Jurkat, Clone E6-1 (cell line): ENCODE data around the gene SORBS2.

Experiments
- DNase-seq: peaks from one replicate; pipeline ENCODE4 v3.0.0-alpha.2; 2011; ENCODE audit warnings: low read depth, low spot score
- H3K4me3 ChIP-seq: 2 replicates; pipeline ENCODE4 v1.5.1; 2011; ENCODE audit warnings: mild to moderate bottlenecking, low read length, control low read depth, moderate library complexity

The SORBS2 gene

DNA sequence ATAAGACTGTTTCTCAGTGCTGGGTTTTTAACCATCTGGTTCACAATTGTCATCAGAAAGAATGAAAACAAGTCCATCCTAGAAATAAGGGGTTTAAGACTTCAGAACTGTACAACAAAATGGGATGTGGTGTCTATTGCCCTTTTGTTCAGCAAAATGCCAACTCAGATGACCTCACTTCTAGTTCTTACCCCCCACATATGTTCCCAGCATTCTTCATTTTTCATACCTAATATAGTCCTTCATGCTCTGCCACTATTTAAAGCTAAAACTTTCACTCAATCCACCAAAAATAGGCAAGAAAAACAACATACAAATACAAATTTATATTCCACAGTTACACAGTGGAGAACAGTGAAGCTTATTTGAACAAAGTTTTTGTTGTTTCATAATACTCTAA is 111.4 kb downstream of the SORBS2 start:
- H3K4me3 ChIP-seq = no peak overlapping the region
- DNase-seq = no peak

DNA sequence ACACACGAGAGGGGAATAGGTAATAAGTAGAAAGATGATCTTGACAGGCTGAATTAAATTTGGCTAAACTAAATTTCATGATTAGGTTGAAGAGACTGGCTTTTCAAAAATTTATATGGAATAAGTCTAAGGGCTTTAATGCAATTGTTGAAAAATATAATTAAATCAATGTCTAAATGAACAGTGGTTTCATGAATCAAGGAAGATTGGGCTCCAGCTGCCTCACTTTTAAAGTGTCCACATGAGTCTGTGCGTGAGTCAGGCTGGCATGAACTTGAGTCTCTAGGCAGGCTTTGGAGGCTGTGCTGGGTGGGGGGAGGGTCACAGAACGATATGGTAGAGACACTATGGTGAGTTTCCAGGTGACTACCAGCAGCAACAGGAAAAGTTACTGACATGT is 111.9 kb downstream of the SORBS2 start:
- H3K4me3 ChIP-seq = no peak overlapping the region
- DNase-seq = no peak

DNA sequence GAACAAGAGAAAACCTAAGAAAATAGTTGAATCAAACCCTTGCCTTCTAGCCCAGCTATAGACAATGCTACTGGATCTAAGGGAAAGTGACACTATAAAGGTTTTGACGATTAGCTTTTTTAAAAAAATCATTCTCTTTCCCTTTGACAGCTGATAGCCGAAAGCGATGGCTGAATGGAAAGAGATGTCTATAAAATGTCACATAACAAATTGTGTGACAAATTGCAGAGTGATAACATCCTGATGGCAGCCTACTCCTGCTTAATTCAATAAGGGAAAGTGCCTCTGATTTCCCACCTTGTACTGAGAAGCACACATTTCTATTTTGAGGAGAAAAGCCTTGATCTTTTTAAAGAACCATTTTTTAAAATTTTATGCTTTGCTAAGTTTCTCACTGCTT is 114.5 kb downstream of the SORBS2 start:
- DNase-seq = no peak
- no peak overlapping the region for H3K4me3 ChIP-seq

DNA sequence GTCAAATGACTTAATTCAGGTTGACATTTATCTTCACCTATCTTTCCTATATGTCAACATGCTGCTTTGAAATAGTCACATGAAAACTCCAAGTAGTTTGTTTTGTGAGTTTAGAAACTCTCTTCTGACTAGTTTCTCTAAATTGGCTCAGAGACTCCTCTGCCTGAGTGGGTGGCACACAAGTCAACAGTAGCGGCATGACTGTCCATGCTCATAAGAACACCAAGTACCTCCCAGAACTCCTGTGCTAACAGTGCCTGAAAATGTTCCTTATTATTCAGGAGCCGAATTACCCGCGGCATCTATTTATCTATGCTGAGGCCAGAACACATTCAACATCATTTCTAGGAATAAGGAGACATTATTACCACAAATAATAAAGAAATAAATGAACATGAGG is 116.3 kb downstream of the SORBS2 start:
- H3K4me3 ChIP-seq = no peak overlapping the region
- no peak for DNase-seq

DNA sequence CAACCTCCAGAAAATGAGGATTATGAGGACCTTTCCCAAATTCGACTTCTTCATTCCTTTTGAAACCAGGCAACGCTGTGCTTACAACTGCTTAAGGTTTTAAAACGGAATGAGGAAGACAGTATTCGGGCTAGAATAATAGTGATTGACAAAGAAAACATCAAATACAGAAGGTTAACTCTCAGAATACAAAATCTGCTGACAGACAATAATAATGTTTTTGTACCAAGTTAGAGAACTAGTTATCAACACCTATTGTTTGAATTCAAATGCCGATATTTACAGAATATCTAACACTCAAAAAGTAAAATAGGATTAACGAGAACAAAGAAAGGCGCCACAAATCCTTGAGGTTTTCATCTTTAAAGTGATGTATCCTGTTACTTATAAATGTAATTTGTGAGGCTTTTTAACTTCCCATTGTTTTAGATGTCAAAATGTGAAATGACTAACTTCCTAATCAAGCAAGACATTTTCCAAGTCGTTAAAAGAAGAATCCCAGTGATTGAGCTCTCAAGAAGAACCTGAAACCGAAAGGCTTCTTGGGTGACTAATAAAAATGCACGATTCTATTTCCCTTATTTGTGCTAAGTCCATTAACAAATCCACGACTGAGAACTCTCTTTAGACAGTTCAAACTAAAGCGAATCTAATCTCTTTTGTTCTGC is 118.3 kb downstream of the SORBS2 start:
- H3K4me3 ChIP-seq = no peak overlapping the region
- no peak for DNase-seq

DNA sequence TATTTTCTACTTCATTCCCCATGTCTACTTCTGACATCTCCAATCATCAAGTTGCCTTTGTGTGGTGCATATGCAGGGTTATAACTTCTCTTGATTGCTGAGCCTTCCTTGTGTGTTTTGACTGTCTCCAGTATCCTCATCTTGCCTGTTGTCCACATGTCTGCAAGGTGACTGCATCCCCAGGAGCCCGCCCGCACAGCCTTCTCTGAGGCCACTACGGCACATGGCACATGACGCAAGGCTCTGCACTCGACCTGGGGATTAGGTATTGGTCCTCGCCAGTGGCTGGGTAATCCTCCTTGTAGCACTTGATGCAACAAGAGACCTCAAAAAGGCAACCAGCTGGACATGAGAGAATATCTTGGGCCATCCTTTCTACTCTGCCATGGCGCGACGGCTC is 122.6 kb downstream of the SORBS2 start:
- no peak overlapping the region for H3K4me3 ChIP-seq
- DNase-seq = no peak

DNA sequence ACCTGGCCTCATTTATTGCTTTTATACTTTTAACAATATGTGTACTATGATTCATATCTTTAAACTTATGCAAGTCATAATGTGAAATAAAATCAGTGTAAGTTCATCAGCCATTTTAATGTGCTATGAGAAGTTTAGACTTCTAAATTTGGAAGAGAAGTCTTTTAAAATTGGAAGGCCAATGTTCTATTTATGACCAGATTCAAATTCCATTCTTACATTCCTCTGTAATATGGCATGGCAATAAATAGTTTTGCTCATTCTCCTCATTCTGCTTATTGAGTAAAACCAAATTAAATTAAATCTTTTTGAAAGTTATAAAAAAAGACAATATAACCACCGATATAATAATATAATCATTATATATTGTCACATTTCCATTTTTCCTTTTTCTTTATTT is 126.2 kb downstream of the SORBS2 start:
- no peak for DNase-seq
- no peak overlapping the region for H3K4me3 ChIP-seq

DNA sequence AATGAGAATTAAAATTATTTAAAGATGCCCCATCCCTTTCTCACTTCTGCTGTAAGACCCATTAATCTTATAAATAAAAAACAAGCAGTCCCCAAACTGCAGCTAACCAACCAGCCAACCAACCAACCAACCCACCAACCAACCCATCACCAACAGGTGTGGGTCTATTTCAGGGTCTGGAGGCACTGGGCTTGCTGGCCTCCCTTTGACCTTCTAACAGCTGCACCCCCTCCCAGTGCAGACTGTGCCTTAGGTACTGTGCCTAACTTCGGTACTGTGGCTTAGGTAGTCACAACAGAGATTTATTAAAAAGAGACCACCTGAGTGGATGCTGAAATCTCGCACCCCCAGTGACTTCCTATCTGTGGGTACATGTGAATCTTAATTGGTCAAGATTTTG is 128.1 kb downstream of the SORBS2 start:
- DNase-seq = no peak
- H3K4me3 ChIP-seq = no peak overlapping the region

DNA sequence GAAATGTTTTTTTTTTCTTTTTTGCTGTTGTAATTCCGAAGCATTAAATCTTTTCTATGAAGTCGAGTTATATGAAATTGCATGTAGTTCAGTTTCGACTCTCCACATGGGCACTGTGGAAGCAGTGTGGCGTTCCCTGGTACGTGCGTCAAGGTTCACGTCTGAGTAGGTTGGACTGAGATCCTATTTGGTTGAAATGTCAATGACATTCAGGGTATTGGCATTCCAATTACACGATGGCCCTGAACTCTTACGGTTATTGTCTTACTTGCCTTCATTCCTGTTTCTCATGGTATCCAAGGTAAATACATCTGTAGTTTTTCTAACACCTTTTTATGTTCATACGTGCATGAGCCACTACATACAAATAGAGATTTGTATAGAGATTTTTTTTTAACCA is 128.8 kb downstream of the SORBS2 start:
- no peak overlapping the region for H3K4me3 ChIP-seq
- no peak for DNase-seq

DNA sequence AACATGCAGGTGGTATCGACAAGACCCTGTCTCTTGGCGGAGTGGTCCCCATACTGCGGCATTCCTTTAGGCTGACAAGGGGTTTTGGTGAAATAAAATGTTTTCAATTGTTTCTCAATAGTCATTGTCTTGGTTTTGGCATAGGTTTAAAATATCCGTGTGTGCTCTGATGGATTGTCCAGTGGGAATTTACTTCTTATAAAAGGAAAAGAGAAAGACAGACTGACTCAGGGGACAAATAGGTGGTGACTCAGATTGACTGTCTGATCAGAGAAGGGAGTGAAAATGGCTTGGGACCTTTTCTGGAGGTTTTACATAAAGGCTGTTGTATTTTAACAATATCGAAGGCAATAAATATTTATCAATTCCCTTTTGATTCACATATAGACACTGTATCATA is 129.8 kb downstream of the SORBS2 start:
- no peak overlapping the region for H3K4me3 ChIP-seq
- DNase-seq = no peak

DNA sequence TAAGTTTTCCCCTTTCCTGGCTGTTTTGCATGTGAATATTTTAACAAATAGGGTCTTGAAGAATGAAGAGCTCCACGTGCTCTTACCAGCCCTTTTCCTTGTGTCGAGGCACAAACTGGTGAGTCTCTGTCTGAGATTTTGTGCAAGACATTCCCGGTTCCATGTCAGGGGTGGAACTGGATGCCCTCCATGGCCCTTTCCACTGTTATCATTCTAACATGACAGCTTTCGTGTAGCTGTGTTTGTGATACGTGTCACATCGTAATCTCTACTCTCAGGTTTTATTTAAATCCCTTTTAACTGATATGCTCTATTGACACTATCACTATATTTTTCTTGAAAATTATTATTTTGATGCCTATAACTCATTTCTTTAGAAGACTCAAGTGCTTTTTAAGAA is 130.4 kb downstream of the SORBS2 start:
- no peak for DNase-seq
- no peak overlapping the region for H3K4me3 ChIP-seq

DNA sequence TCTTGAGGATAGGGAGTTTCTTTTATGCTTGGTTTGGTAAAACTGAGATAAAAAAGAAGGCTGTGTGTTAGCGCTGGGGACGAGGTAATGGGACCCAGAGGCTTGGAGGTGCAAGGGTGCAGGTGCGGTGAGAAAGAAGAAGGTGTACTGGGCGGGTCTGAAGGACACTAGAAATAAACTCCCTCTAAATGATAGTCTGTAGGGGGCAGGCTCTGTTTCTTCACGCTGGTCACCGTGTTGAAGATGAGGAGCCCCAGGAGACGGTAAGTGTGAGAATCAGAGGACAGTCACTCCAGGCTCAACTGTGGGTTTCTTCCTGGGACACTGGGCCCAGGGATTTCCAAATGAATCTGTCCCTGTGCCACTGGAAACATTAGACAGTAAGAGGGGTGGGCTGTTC is 131.4 kb downstream of the SORBS2 start:
- no peak for DNase-seq
- H3K4me3 ChIP-seq = no peak overlapping the region

DNA sequence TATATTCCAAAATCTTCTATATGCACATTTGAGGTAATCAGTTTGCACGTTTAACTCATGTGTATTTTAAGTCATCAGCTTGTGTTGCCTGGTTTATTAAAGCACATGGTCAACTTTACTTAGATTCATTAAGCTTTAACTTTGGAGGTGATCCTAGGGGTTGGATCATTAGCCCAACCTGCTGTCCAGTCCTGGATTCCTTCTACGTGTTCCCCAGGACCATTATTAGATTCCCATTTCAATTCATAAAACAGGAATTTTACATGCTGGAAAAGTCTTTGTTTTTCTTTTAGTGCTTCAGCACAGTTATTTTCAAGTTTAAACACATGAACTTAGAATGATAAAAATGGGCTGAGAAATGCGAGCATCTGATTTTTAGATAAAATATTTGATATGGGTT is 132.5 kb downstream of the SORBS2 start:
- no peak overlapping the region for H3K4me3 ChIP-seq
- no peak for DNase-seq

DNA sequence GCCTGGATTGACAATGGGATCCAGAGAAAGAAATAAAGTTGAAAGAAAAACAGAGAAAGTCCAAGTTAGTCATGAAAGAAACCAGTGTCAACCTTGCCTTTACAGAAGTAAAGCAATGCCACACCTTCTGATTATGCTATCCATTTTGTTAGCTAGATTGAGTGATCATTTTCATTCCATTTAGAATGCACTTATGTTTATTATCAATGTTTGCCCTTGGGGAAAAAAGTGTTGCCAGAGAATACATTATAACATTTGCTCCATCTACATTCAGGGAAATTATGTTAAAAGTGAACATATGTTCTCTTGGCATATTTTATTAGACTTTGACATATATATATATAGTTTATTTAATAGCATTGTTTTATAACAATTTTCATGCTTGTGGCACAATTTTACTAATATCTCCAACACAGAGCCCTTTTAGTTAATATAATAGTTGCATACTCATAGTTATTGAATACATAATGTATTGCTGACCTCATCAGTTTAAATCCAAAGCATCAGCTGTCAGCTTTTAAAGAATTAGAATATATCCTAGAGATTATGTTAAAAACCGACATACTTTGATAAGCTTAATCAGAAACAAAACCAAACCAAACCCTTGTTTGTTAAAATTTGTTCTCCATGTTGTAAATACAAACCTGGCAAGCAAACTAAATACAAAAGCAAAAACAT is 134.2 kb downstream of the SORBS2 start:
- no peak for DNase-seq
- H3K4me3 ChIP-seq = no peak overlapping the region

DNA sequence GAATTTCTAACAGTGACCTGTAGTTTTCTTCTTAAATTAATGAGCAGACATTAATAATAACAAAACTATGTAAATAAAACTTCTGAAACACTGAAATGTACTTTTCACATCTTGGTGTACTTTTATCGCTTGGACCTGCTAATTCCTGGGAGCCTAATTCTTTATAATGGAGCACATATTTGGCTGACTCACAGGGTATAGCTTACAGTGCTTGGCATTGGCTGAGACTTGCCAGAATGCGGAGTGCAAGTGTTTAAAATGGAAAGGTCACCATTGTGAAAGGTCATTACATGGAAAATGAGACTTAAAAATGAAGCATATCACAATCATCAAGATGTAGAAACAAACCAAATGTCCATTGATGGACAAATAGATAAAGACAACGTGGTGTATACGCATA is 139.4 kb downstream of the SORBS2 start:
- DNase-seq = no peak
- no peak overlapping the region for H3K4me3 ChIP-seq

DNA sequence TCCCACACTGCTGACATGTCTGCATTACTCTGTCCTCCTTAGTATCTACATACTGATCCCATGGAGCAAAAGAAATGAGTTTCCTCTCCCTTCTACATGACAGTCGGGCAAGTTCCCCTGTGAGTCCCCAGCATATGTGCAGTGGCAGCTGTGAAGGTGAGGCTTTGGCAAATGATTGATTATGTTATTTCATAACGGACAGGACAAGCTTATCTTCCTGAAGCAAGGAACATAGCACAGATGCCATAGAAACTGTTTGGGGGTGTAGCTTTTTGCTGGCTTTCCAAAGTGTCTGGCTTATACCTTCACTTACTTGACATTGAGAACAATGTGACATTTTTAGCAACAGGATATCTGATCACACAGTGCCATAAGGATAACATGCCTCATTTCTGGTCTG is 139.8 kb downstream of the SORBS2 start:
- no peak overlapping the region for H3K4me3 ChIP-seq
- no peak for DNase-seq

DNA sequence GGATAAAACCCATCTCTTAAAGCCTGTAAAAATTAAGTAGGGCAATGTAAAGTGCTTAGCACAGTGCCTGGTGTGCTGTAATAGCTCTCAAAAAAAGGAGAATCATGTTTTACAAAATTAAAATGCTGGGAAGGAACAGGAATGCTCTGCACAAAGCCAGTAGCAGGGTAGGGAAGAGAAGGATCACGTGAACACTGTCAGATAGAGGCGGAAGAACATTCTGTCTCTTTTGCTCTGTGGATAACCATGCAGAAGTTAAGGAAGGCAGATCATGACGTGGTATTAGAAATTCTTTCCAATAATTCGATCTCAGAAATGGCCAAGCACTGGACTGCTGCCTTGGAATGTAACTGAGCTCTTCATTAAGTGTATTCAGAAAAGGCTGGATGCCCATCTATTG is 140.5 kb downstream of the SORBS2 start:
- no peak overlapping the region for H3K4me3 ChIP-seq
- DNase-seq = no peak

DNA sequence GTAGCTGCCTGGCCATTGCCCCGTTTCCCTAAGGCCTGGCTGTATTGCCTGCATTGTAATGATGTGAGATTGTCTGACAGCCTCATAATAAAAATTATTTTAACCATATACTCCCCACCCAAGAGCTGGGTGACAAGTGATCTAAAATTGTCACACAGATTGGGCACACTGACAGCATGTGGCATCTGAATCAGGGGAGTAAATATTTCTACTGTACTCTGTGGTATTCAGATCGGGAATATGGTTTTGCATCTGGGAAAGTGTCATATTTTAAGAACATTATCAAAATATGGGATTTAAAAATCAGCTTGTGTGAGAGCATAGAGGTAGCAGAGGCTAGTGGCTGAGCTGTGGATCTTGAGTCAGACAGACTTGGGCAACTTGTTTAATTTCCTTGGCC is 140.9 kb downstream of the SORBS2 start:
- DNase-seq = no peak
- H3K4me3 ChIP-seq = no peak overlapping the region

DNA sequence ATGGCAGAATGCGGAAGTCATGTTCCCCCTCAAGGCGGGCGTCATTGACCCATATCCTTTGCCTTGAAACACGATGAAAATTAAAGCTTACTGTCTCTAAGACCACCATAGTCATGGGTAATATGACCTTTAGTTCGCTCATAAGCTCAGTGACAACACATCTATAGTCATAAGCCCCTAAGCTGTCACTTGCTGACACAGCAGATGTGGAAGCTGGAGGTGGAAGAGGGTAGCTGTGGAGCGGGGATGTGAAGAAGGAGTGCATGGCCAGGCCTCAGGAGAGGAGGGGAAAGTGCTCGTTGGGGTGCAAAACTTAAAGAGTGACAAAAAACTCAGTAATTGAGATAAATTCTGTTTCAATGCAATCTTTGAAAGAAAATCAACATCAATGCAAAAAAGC is 142.7 kb downstream of the SORBS2 start:
- no peak overlapping the region for H3K4me3 ChIP-seq
- DNase-seq = no peak

DNA sequence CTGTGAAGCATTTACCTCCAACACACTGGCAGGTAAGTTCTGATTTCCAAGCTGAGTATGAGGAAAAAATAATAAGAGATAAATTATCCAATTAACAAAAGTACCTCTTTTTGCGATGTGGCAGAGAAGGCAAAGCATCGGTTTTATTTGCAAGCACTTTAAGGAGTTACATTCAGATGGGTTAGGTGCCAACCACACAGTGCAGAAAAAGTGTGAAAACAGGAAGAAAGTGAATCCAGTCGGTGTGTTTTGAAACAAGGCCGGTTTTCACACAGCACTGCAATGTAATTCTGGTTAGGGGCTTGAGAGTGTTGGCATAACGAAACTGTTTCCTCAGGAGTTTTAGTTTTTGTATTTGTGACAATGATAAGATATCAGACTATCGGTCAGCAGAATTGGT is 145.8 kb downstream of the SORBS2 start:
- no peak for DNase-seq
- no peak overlapping the region for H3K4me3 ChIP-seq

DNA sequence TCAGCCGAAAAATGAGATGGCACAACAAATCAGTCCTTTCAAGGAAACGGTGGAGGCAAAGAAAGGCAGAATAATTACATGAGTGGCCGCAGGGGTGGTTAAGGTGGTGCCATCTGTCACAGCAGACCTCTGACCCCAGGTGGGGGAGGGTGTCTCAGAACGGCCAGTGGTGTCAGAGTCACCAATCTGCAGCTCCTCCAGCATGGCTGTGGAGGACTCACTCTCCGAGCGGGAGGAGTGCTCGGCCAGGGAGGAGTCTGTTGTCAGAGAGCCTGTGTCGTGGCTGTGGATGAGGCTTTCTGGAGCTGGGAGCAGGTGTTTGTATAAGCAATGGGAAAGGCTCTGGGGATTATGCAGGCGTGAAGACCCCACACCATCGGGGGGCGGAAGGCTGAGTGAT is 146.3 kb downstream of the SORBS2 start:
- H3K4me3 ChIP-seq = no peak overlapping the region
- no peak for DNase-seq
